ENCODE results near the gene TGM6. TPM values are rescaled to one million over a fixed set of nuclear protein-coding genes. Genes with fewer than 3 reads are reported as not detected.

The TGM6 gene
- total RNA-seq: not detected
- polyA plus RNA-seq (ENCODE audit: insufficient read length in 2 of 2): not detected
- long read RNA-seq, donor 1: 0 reads
- long read RNA-seq, donor 2: 0 reads
- long read RNA-seq, donor 3: 0 reads
- long read RNA-seq, donor 4: 0 reads

DNA sequence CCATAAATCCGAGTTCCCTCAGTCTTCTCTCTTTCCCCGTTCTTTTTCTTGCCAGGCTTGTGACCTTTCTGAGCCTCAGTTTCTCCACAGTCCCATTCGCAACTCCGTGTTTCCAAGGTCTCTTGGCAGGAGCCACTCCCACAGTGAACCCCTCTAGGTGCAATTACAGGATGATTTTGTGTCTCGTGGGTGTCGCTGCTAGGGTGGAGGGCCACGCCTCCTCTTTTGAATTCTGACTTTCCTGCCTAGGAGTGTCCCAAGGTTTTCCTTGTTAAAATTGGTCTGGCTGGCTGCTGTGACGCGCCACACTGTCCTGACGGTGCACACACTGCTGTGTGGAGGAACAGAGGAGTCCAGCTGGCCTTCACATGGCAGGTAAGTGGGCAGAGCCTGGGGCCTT lies at the start of gene TGM6:
TGM6 (plus strand) TSS at position 301 of the 400 bp plus-strand sequence; CDS start at position 369, 68 bp downstream.
- Histone ChIP-seq H3K27me3 (ENCODE audit: control insufficient read depth, insufficient read depth, low read length) (no peaks in the 10 kb centered on the region), H3K36me3 (ENCODE audit: control insufficient read depth, insufficient read depth, low read length) (no peaks in the 10 kb centered on the region), H3K4me1 (ENCODE audit: control insufficient read depth, insufficient read depth, low read length) (no peaks in the 10 kb centered on the region), H3K4me3 (ENCODE audit: low read depth, low read length) (no peak within 1 kb of the TSS), H3K9me3 (ENCODE audit: control insufficient read depth, insufficient read depth, low read length) (no peaks in the 10 kb centered on the region), H3K27ac (ENCODE audit: low read depth, low read length) (no peak within 1 kb of the TSS)
- 84% methylated on average over 7 of the region's 10 CpGs for WGBS (ENCODE audit: insufficient coverage)
- no peak for DNase-seq (ENCODE audit: low read depth in 4 of 6, low spot score in 6 of 6)

DNA sequence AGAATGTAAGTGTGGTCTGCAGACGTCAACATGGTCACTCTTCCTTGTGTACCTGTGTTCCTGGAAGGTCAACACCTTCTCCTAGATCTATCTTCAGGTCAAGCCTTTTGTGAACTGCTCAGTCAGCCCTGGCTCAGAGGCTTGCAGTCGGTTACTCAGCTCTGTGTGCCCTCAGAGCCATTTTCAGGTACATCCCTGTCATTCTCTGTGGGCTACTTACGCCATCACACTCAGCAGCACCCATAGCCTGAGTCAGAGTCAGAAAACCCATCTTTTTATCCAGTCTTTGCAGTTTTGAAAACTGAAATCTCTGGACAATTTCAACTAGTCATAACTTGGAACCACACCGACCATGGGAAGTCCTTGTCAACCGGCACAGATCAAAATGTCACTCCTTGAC lies 49.6 kb upstream of the TGM6 start:
- Histone ChIP-seq H3K36me3 (ENCODE audit: control insufficient read depth, insufficient read depth, low read length) (no peaks in the 10 kb centered on the region), H3K4me3 (ENCODE audit: low read depth, low read length) (no peak overlapping the region), H3K27ac (ENCODE audit: low read depth, low read length) (no peak overlapping the region), H3K9me3 (ENCODE audit: control insufficient read depth, insufficient read depth, low read length) (no peaks in the 10 kb centered on the region), H3K4me1 (ENCODE audit: control insufficient read depth, insufficient read depth, low read length) (peaks cover 8% of the 10 kb centered on the region), H3K27me3 (ENCODE audit: control insufficient read depth, insufficient read depth, low read length) (no peaks in the 10 kb centered on the region)
- 94% methylated on average over 4 of the region's 5 CpGs for WGBS (ENCODE audit: insufficient coverage)
- no peak for DNase-seq (ENCODE audit: low read depth in 4 of 6, low spot score in 6 of 6)

DNA sequence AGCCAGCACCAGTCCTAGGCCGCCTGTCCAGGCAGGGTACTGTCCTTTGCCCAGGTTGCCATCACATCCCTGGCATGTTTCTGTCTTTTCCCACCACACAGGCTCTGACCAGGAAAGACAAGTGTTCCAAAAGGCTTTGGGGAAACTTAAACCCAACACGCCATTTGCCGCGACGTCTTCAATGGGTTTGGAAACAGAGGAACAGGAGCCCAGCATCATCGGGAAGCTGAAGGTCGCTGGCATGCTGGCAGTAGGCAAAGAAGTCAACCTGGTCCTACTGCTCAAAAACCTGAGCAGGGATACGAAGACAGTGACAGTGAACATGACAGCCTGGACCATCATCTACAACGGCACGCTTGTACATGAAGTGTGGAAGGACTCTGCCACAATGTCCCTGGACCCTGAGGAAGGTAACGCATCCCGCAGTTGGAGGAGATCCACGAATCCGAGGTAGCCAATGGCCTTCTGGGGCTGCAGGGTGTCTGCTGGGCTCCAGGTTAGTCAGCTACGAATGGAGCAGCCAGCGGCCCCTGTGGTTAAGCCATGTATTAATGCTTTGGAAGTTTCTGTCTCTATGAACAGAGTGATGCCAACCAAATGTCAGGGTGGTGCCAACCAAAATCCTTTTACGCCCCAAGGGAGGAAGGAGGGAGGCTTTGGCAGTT lies 48.7 kb upstream of the TGM6 start:
- Histone ChIP-seq H3K4me1 (ENCODE audit: control insufficient read depth, insufficient read depth, low read length) (peaks cover 8% of the 10 kb centered on the region), H3K9me3 (ENCODE audit: control insufficient read depth, insufficient read depth, low read length) (no peaks in the 10 kb centered on the region), H3K36me3 (ENCODE audit: control insufficient read depth, insufficient read depth, low read length) (no peaks in the 10 kb centered on the region), H3K27ac (ENCODE audit: low read depth, low read length) (no peak overlapping the region), H3K27me3 (ENCODE audit: control insufficient read depth, insufficient read depth, low read length) (no peaks in the 10 kb centered on the region), H3K4me3 (ENCODE audit: low read depth, low read length) (no peak overlapping the region)
- DNase-seq (ENCODE audit: low read depth in 4 of 6, low spot score in 6 of 6): no peak
- WGBS (ENCODE audit: insufficient coverage): 92% methylated on average over 14 of the region's 17 CpGs

DNA sequence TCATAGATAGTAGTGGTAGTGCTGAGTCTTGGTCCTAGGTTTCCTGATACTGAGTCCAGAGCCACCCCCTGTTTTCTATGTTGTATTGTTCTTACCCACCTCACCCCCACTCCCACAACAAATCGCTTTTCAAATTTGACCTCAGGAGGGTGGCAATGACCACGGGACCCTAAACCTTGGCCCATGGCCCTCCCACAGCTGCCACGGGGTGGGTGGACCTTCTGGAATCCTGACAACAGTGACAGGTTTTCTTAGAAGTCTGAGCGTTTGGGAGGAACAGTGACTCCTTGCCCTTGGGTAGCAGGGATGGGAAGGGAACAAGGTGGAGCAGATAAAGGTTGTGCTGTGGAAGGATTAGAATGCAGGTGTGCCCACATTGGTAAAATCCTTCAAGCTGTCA lies 48.0 kb upstream of the TGM6 start:
- H3K4me3 ChIP-seq (ENCODE audit: low read depth, low read length): no peak overlapping the region
- no peak overlapping the region for H3K27ac ChIP-seq (ENCODE audit: low read depth, low read length)
- no peaks in the 10 kb centered on the region for H3K27me3 ChIP-seq (ENCODE audit: control insufficient read depth, insufficient read depth, low read length)
- H3K4me1 ChIP-seq (ENCODE audit: control insufficient read depth, insufficient read depth, low read length): peaks cover 8% of the 10 kb centered on the region
- H3K36me3 ChIP-seq (ENCODE audit: control insufficient read depth, insufficient read depth, low read length): no peaks in the 10 kb centered on the region
- DNase-seq (ENCODE audit: low read depth in 4 of 6, low spot score in 6 of 6): no peak
- WGBS (ENCODE audit: insufficient coverage): 78% methylated on average over 4 of the region's 4 CpGs
- H3K9me3 ChIP-seq (ENCODE audit: control insufficient read depth, insufficient read depth, low read length): no peaks in the 10 kb centered on the region

DNA sequence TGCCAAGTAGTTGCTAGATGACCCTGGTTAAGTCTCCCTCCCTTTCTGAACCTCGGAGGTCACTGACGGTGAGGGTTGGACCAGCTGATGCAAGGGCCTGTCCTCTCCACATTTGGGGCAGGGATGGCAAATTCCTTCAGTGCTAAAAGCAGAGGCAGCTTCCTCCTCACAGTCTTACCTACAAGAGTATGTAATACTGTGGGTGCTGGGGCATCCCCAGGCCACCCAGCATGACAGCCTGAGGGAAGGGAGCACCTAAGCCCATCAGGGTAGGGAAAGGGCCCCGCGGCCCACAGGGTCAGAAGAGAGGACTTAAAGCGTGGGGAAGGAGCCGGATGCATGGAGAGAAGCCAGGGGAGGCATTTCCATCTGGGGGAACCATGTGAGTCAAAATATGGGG lies 46.9 kb upstream of the TGM6 start:
- no peak for DNase-seq (ENCODE audit: low read depth in 4 of 6, low spot score in 6 of 6)
- WGBS (ENCODE audit: insufficient coverage): 82% methylated on average over 5 of the region's 6 CpGs
- H3K36me3 ChIP-seq (ENCODE audit: control insufficient read depth, insufficient read depth, low read length): no peaks in the 10 kb centered on the region
- H3K27me3 ChIP-seq (ENCODE audit: control insufficient read depth, insufficient read depth, low read length): no peaks in the 10 kb centered on the region
- H3K9me3 ChIP-seq (ENCODE audit: control insufficient read depth, insufficient read depth, low read length): no peaks in the 10 kb centered on the region
- peaks cover 8% of the 10 kb centered on the region for H3K4me1 ChIP-seq (ENCODE audit: control insufficient read depth, insufficient read depth, low read length)
- no peak overlapping the region for H3K27ac ChIP-seq (ENCODE audit: low read depth, low read length)
- H3K4me3 ChIP-seq (ENCODE audit: low read depth, low read length): no peak overlapping the region

DNA sequence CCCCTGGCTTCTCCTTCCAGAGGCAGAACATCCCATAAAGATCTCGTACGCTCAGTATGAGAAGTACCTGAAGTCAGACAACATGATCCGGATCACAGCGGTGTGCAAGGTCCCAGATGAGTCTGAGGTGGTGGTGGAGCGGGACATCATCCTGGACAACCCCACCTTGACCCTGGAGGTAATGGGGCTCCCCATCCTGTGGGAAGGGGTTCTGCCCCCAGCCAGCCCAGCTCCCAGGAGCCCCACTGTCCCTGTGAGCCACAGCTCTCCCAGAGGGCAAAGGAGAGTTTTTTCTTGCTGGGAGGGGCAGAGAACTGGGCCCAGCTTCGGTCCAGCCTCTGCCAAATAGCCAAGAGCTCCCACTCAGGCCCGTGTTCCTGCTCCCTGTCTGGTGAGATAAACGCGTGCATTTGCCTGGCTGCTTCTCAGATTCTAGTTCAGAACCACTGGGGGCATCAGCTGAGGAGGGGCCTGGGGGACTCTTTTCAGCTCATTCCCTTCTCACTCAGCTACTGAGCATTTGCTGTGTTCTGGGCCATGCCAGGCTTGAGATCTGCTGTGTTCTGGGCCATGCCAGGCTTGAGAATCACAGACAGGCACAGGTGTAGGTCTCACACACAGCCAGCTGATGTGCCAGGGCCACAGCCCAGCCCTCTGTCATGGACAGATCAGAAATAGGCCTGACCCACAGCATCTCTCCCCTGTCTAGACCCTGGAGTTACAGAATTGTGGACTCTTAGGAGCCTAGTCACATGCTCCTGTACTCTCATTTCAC lies 45.4 kb upstream of the TGM6 start:
- no peak overlapping the region for H3K27ac ChIP-seq (ENCODE audit: low read depth, low read length)
- H3K9me3 ChIP-seq (ENCODE audit: control insufficient read depth, insufficient read depth, low read length): no peaks in the 10 kb centered on the region
- 86% methylated on average over 5 of the region's 9 CpGs for WGBS (ENCODE audit: insufficient coverage)
- no peaks in the 10 kb centered on the region for H3K27me3 ChIP-seq (ENCODE audit: control insufficient read depth, insufficient read depth, low read length)
- H3K36me3 ChIP-seq (ENCODE audit: control insufficient read depth, insufficient read depth, low read length): no peaks in the 10 kb centered on the region
- peaks cover 8% of the 10 kb centered on the region for H3K4me1 ChIP-seq (ENCODE audit: control insufficient read depth, insufficient read depth, low read length)
- no peak overlapping the region for H3K4me3 ChIP-seq (ENCODE audit: low read depth, low read length)
- no peak for DNase-seq (ENCODE audit: low read depth in 4 of 6, low spot score in 6 of 6)

DNA sequence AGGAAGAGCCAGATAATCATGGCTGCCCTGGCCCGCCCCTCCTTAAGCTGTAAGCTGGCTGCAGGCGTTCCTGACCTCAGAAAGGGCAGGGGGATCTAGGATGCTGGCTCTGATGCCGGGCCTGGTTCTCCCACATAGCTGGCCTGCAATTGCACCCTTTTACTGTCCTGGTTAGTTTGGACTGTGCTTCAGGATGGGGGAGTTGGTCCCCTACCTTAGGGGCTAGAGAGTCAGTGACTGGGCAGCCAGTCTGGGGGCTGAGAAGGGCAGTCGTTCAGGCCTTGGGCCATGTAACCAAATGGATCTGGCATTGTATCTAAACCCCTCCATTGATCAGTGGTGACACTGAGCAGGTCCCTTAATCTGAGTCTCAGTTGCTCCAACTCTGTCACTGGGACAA lies 44.2 kb upstream of the TGM6 start:
- DNase-seq (ENCODE audit: low read depth in 4 of 6, low spot score in 6 of 6): no peak
- 93% methylated on average over 3 of the region's 4 CpGs for WGBS (ENCODE audit: insufficient coverage)
- H3K9me3 ChIP-seq (ENCODE audit: control insufficient read depth, insufficient read depth, low read length): no peaks in the 10 kb centered on the region
- H3K36me3 ChIP-seq (ENCODE audit: control insufficient read depth, insufficient read depth, low read length): no peaks in the 10 kb centered on the region
- H3K4me1 ChIP-seq (ENCODE audit: control insufficient read depth, insufficient read depth, low read length): peaks cover 8% of the 10 kb centered on the region
- H3K27ac ChIP-seq (ENCODE audit: low read depth, low read length): no peak overlapping the region
- H3K27me3 ChIP-seq (ENCODE audit: control insufficient read depth, insufficient read depth, low read length): no peaks in the 10 kb centered on the region
- H3K4me3 ChIP-seq (ENCODE audit: low read depth, low read length): no peak overlapping the region

DNA sequence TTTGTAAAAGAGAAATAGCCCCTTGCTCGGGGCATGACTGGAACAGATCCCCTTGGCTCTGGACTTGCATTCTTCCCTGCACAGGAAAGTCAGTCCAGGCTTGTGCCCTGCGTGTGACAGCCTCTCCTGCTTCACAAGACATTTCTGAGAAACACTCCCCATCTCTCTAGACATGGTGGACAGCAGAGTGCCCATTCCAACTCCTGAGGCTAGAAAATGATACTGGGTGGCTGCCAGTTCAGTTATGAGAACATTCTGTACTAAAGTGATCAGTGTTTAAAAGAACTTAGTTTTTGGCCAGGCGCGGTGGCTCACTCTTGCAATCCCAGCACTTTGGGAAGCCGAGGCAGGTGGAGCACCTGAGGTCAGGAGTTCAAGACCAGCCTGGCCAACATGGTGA lies 43.6 kb upstream of the TGM6 start:
- no peaks in the 10 kb centered on the region for H3K36me3 ChIP-seq (ENCODE audit: control insufficient read depth, insufficient read depth, low read length)
- peaks cover 8% of the 10 kb centered on the region for H3K4me1 ChIP-seq (ENCODE audit: control insufficient read depth, insufficient read depth, low read length)
- no peaks in the 10 kb centered on the region for H3K9me3 ChIP-seq (ENCODE audit: control insufficient read depth, insufficient read depth, low read length)
- H3K4me3 ChIP-seq (ENCODE audit: low read depth, low read length): no peak overlapping the region
- no peak overlapping the region for H3K27ac ChIP-seq (ENCODE audit: low read depth, low read length)
- no peaks in the 10 kb centered on the region for H3K27me3 ChIP-seq (ENCODE audit: control insufficient read depth, insufficient read depth, low read length)
- WGBS (ENCODE audit: insufficient coverage): 86% methylated on average over 2 of the region's 5 CpGs
- no peak for DNase-seq (ENCODE audit: low read depth in 4 of 6, low spot score in 6 of 6)

DNA sequence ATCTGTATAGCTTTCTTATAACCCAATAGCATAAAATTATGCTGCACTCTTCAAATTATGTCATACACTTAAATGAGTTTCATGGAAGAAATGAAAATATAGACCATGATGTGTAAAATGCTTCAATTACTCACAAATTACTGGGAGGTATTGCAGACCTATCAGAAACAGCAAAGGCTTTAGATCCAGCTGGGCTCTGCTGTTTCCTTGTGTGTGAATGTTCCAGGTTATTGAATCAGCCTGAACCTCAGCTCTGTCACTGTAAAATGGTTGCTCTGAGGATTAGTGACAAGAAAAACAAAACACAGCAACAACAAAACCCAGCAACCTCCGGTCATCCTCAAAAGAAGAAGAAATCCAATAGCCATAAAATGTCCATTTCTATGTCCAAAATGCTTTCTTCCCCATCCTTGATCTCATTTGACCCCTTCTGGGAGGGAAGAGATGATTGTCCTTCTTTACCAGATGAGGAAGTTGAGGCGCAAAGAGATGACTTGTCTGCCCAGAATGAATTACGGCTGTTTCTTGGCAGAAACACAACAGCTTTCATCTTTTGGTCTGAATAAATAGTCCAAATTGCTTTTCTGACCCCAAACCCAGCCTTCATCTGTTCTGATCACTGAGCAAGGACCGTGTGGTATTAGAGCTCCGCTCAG lies 42.2 kb upstream of the TGM6 start:
- no peaks in the 10 kb centered on the region for H3K9me3 ChIP-seq (ENCODE audit: control insufficient read depth, insufficient read depth, low read length)
- no peak overlapping the region for H3K27ac ChIP-seq (ENCODE audit: low read depth, low read length)
- H3K4me1 ChIP-seq (ENCODE audit: control insufficient read depth, insufficient read depth, low read length): peaks cover 8% of the 10 kb centered on the region
- WGBS (ENCODE audit: insufficient coverage): no CpG with 5 or more reads among the region's 5 CpGs
- DNase-seq (ENCODE audit: low read depth in 4 of 6, low spot score in 6 of 6): peak in 1 of 6 donors; percentile 64
- H3K36me3 ChIP-seq (ENCODE audit: control insufficient read depth, insufficient read depth, low read length): no peaks in the 10 kb centered on the region
- no peaks in the 10 kb centered on the region for H3K27me3 ChIP-seq (ENCODE audit: control insufficient read depth, insufficient read depth, low read length)
- no peak overlapping the region for H3K4me3 ChIP-seq (ENCODE audit: low read depth, low read length)

Data from spinal cord (tissue), 10 donors.